Neuronal stem cell (in vitro differentiated cells): Measurements from ENCODE around the gene MEOX2.

Source experiments
- DNase-seq: peaks from one replicate; pipeline ENCODE4 v3.0.0-alpha.2; 2013; ENCODE audit warnings: low spot score
- H2AFZ ChIP-seq: one replicate; pipeline ENCODE4 v1.6.1; 2013; ENCODE audit warnings: mild to moderate bottlenecking, low read length, inconsistent platforms
- H2AK5ac ChIP-seq: 2 replicates; pipeline ENCODE4 v1.6.1; 2013; ENCODE audit warnings: low read depth, mild to moderate bottlenecking, inconsistent platforms, low read length, moderate library complexity, mixed read lengths
- H2BK120ac ChIP-seq: 2 replicates; pipeline ENCODE4 v1.6.1; 2013; ENCODE audit warnings: low read depth, mild to moderate bottlenecking, inconsistent platforms, low read length, moderate library complexity, mixed read lengths
- H2BK12ac ChIP-seq: one replicate; pipeline ENCODE4 v1.6.1; 2013; ENCODE audit warnings: low read length, inconsistent platforms
- H2BK15ac ChIP-seq: 2 replicates; pipeline ENCODE4 v1.6.1; 2013; ENCODE audit warnings: mild to moderate bottlenecking, low read length, inconsistent platforms, mixed read lengths
- H2BK5ac ChIP-seq: one replicate; pipeline ENCODE4 v1.6.1; 2013; ENCODE audit warnings: inconsistent platforms, mild to moderate bottlenecking, low read length, moderate library complexity
- H3K14ac ChIP-seq: one replicate; pipeline ENCODE4 v1.6.1; 2013; ENCODE audit warnings: low read length, inconsistent platforms
- H3K18ac ChIP-seq: 2 replicates; pipeline ENCODE4 v1.6.1; 2013; ENCODE audit warnings: low read length, inconsistent platforms
- H3K23ac ChIP-seq: 2 replicates; pipeline ENCODE4 v1.6.1; 2013; ENCODE audit warnings: low read depth, mild to moderate bottlenecking, mixed read lengths, low read length, inconsistent platforms; ENCODE audit not compliant: poor library complexity
- H3K27ac ChIP-seq: replicated peaks from 3 replicates; pipeline ENCODE4 v1.5.1; 2013; ENCODE audit warnings: low read length, inconsistent platforms
- H3K27me3 ChIP-seq, 3 experiments: 2 replicates each; pipeline ENCODE4 v1.6.1; 2013; ENCODE audit warnings: low read length in 3 of 3, mild to moderate bottlenecking in 2 of 3, inconsistent platforms in 1 of 3, low read depth in 1 of 3, mixed read lengths in 1 of 3, moderate library complexity in 1 of 3; ENCODE audit not compliant: control insufficient read depth in 3 of 3, insufficient read depth in 3 of 3
- H3K36me3 ChIP-seq, 2 donors: replicated peaks in 1 of 2; 2 replicates each; pipeline ENCODE4 v1.6.1; 2013; ENCODE audit warnings: low read length in 2 of 2; ENCODE audit not compliant: control insufficient read depth in 2 of 2, insufficient read depth in 2 of 2
- H3K4ac ChIP-seq: 2 replicates; pipeline ENCODE4 v1.6.1; 2013; ENCODE audit warnings: inconsistent platforms, mild to moderate bottlenecking, low read length, moderate library complexity
- H3K4me1 ChIP-seq, 2 donors: 1 replicate in 1 of 2; 2 replicates in 1 of 2; pipeline ENCODE4 v1.6.1; 2013; ENCODE audit warnings: low read length in 2 of 2, low read depth in 1 of 2; ENCODE audit not compliant: control insufficient read depth in 2 of 2, insufficient read depth in 1 of 2
- H3K4me2 ChIP-seq: one replicate; pipeline ENCODE4 v1.6.1; 2013; ENCODE audit warnings: mild to moderate bottlenecking, low read length, inconsistent platforms; ENCODE audit not compliant: insufficient read depth, poor library complexity, severe bottlenecking
- H3K4me3 ChIP-seq, 2 donors: 2 replicates each; pipeline ENCODE4 v1.5.1; 2013; ENCODE audit warnings: low read length in 2 of 2, mild to moderate bottlenecking in 2 of 2, inconsistent platforms in 1 of 2, moderate library complexity in 1 of 2
- H3K79me1 ChIP-seq: one replicate; pipeline ENCODE4 v1.6.1; 2013; ENCODE audit warnings: low read depth, mild to moderate bottlenecking, inconsistent platforms, low read length, moderate library complexity
- H3K9ac ChIP-seq: one replicate; pipeline ENCODE4 v1.6.1; 2013; ENCODE audit warnings: mild to moderate bottlenecking, low read depth, low read length, inconsistent platforms; ENCODE audit not compliant: poor library complexity
- H3K9me3 ChIP-seq, 2 donors: replicated peaks in 1 of 2; 2 replicates each; pipeline versions ENCODE3 to v1.6.1; 2013; ENCODE audit warnings: low read length in 2 of 2, mild to moderate bottlenecking in 2 of 2, inconsistent platforms in 1 of 2, low read depth in 1 of 2, mixed read lengths in 1 of 2, moderate library complexity in 1 of 2; ENCODE audit not compliant: control insufficient read depth in 2 of 2, insufficient read depth in 1 of 2
- H4K8ac ChIP-seq: one replicate; pipeline ENCODE4 v1.6.1; 2013; ENCODE audit warnings: low read depth, mild to moderate bottlenecking, inconsistent platforms, low read length, moderate library complexity
- H4K91ac ChIP-seq: one replicate; pipeline ENCODE4 v1.6.1; 2013; ENCODE audit warnings: low read length, low read depth, mild to moderate bottlenecking, inconsistent platforms; ENCODE audit not compliant: poor library complexity
- WGBS, 2 donors: extraction: QIAGEN DNeasy Blood & Tissue Kit; methylation state at CpG; one replicate each; pipeline ENCODE4 v1.1.7; 2013; ENCODE audit warnings: missing lambda C conversion rate in 2 of 2, mixed read lengths in 1 of 2; ENCODE audit not compliant: insufficient read length in 2 of 2, insufficient replicate concordance in 1 of 2; ENCODE audit errors: extremely low coverage in 2 of 2; 5-methylcytosine and 5-hydroxymethylcytosine counted together

The MEOX2 gene

GRCh38 chr7:15580604-15581351, 105.7 kb downstream of the MEOX2 start:
- no peak overlapping the region for H2BK5ac ChIP-seq
- H3K4me3 ChIP-seq, result no peak overlapping the region
- no peak overlapping the region for H3K18ac ChIP-seq
- no peak overlapping the region for H2BK15ac ChIP-seq
- no peak overlapping the region for H2BK12ac ChIP-seq
- no peak overlapping the region for H2AK5ac ChIP-seq
- H3K9ac ChIP-seq, result no peak overlapping the region
- H3K14ac ChIP-seq, result no peak overlapping the region
- DNase-seq, result no peak
- WGBS, 2 donors, result no CpG with 5 or more reads among the region's 3 CpGs
- H2AFZ ChIP-seq, result no peak overlapping the region
- no peak overlapping the region for H2BK120ac ChIP-seq
- H3K9me3 ChIP-seq, result peaks cover 2 to 12% of the 10 kb centered on the region in 2 donors
- H3K4me1 ChIP-seq, result no peaks in the 10 kb centered on the region
- no peak overlapping the region for H4K8ac ChIP-seq
- H3K4me2 ChIP-seq, result no peak overlapping the region
- H3K36me3 ChIP-seq, result no peaks in the 10 kb centered on the region
- no peak overlapping the region for H4K91ac ChIP-seq
- H3K79me1 ChIP-seq, result no peaks in the 10 kb centered on the region
- H3K23ac ChIP-seq, result no peak overlapping the region
- H3K4ac ChIP-seq, result no peak overlapping the region
- H3K27me3 ChIP-seq, result no peaks in the 10 kb centered on the region
- H3K27ac ChIP-seq, result no peak overlapping the region

DNA sequence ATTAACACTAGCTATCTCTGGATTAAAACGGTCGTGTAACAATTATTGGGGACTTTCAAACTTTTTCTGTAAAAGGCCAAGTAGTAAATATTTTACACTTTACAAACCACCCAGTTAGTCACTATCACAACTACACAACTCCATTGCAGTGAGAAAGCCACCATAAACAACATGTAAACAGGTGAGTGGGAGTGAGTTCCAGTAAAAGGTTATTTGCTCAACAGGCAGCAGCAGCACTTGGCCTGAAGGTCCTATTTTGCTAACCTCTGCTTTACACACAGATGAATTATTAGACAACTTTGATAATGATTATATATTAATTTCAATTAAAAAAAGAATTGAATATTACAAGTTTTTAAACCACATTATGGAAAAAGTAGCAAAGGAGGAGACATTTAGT, 108.9 kb downstream of the MEOX2 start:
- no peak overlapping the region for H2BK15ac ChIP-seq
- no peaks in the 10 kb centered on the region for H3K36me3 ChIP-seq
- no peak overlapping the region for H3K9ac ChIP-seq
- H2BK5ac ChIP-seq, result no peak overlapping the region
- H4K8ac ChIP-seq, result no peak overlapping the region
- H3K27ac ChIP-seq, result no peak overlapping the region
- no peak overlapping the region for H3K14ac ChIP-seq
- no peak overlapping the region for H3K4ac ChIP-seq
- no peak overlapping the region for H2BK12ac ChIP-seq
- H3K18ac ChIP-seq, result no peak overlapping the region
- no peak overlapping the region for H3K23ac ChIP-seq
- H3K79me1 ChIP-seq, result no peaks in the 10 kb centered on the region
- H2AK5ac ChIP-seq, result no peak overlapping the region
- H3K4me1 ChIP-seq, result no peaks in the 10 kb centered on the region
- H3K9me3 ChIP-seq, result no peaks in the 10 kb centered on the region
- no peak overlapping the region for H3K4me3 ChIP-seq
- WGBS, 2 donors, result no CpG with 5 or more reads among the region's 2 CpGs
- H2BK120ac ChIP-seq, result no peak overlapping the region
- no peak for DNase-seq
- H3K4me2 ChIP-seq, result no peak overlapping the region
- no peak overlapping the region for H2AFZ ChIP-seq
- H3K27me3 ChIP-seq, result no peaks in the 10 kb centered on the region
- H4K91ac ChIP-seq, result no peak overlapping the region

- no peak overlapping the region for H3K27ac ChIP-seq
- no peak overlapping the region for H3K14ac ChIP-seq
- no peak overlapping the region for H2BK120ac ChIP-seq
- no peaks in the 10 kb centered on the region for H3K4me1 ChIP-seq
- no peak overlapping the region for H4K91ac ChIP-seq
- no CpG with 5 or more reads among the region's 3 CpGs for WGBS, 2 donors
- no peak overlapping the region for H3K23ac ChIP-seq
- no peak overlapping the region for H3K4me3 ChIP-seq
- no peak overlapping the region for H3K9ac ChIP-seq
- no peak overlapping the region for H3K4me2 ChIP-seq
- no peak overlapping the region for H4K8ac ChIP-seq
- H2BK12ac ChIP-seq, result no peak overlapping the region
- H2AK5ac ChIP-seq, result no peak overlapping the region
- no peaks in the 10 kb centered on the region for H3K27me3 ChIP-seq
- H3K9me3 ChIP-seq, result no peaks in the 10 kb centered on the region
- H3K18ac ChIP-seq, result no peak overlapping the region
- no peak overlapping the region for H2AFZ ChIP-seq
- H3K36me3 ChIP-seq, result no peaks in the 10 kb centered on the region
- no peak for DNase-seq
- H2BK5ac ChIP-seq, result no peak overlapping the region
- no peaks in the 10 kb centered on the region for H3K79me1 ChIP-seq
- H2BK15ac ChIP-seq, result no peak overlapping the region
- no peak overlapping the region for H3K4ac ChIP-seq
Observed at GRCh38 chr7:15571301-15571878, 115.1 kb downstream of the MEOX2 start.

DNA sequence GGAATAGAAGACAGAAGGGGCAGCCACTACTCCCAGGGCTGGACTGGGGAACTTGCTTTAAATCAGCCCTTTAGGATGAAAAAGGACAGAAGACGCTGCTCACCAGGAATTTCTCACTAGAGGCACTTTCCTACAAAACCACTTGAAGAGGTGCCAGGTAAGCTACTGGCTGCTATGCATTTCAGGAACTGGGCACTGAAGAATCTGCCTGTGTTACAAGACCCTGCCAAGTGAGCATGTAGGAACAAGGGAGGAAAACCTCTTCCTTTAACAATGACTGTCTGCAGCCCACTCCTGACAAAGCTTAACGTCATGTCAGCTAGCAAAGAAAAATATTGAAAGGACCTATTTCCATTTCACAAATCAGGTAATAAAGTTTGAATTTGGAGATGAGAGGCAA, 118.8 kb downstream of the MEOX2 start:
- H2AK5ac ChIP-seq, result no peak overlapping the region
- H2BK5ac ChIP-seq, result no peak overlapping the region
- H4K8ac ChIP-seq, result no peak overlapping the region

More for the DNA sequence above, 118.8 kb downstream of the MEOX2 start:
- no peak overlapping the region for H2BK120ac ChIP-seq
- H3K27me3 ChIP-seq, result no peaks in the 10 kb centered on the region
- no peak overlapping the region for H3K4me3 ChIP-seq
- H2BK12ac ChIP-seq, result no peak overlapping the region
- H3K36me3 ChIP-seq, result no peaks in the 10 kb centered on the region
- no peak for DNase-seq
- H4K91ac ChIP-seq, result no peak overlapping the region
- no peaks in the 10 kb centered on the region for H3K4me1 ChIP-seq
- no peak overlapping the region for H3K9ac ChIP-seq
- H2BK15ac ChIP-seq, result no peak overlapping the region
- H3K79me1 ChIP-seq, result no peaks in the 10 kb centered on the region
- H3K4me2 ChIP-seq, result no peak overlapping the region
- H3K4ac ChIP-seq, result no peak overlapping the region
- no peak overlapping the region for H3K27ac ChIP-seq
- no peak overlapping the region for H3K14ac ChIP-seq
- no CpG with 5 or more reads among the region's 2 CpGs for WGBS, 2 donors
- H3K23ac ChIP-seq, result no peak overlapping the region
- H3K9me3 ChIP-seq, result no peaks in the 10 kb centered on the region
- H3K18ac ChIP-seq, result no peak overlapping the region
- H2AFZ ChIP-seq, result no peak overlapping the region
